Measurements from ENCODE around the gene ODAD3.
"Not testable (repeated sequence)": the region's sequence is repeated elsewhere in the genome, so short reads cannot be mapped to it uniquely, and the experiment has no call there.

ODAD3 gene

GRCh38 chr19:11458236-11458900 lies 23.4 kb upstream of the ODAD3 start:
- Histone ChIP-seq H3K9ac (ENCODE audit: low read length) (no peak overlapping the region), H3K36me3 (replicated peaks; ENCODE audit: low read depth, low read length) (no peaks in the 10 kb centered on the region), H3K27ac (ENCODE audit: low read length) (no peak overlapping the region), H3K9me3 (ENCODE audit: insufficient read depth, low read length) (no peaks in the 10 kb centered on the region), H4K20me1 (ENCODE audit: insufficient read depth, low read length) (no peaks in the 10 kb centered on the region), H3K4me1 (ENCODE audit: low read length) (peaks cover 4% of the 10 kb centered on the region), H2AFZ (ENCODE audit: low read depth, low read length) (no peak overlapping the region), H3K27me3 (ENCODE audit: low read depth, low read length) (no peaks in the 10 kb centered on the region), H3K4me3 (ENCODE audit: low read length) (no peak overlapping the region), H3K4me2 (ENCODE audit: low read length) (no peak overlapping the region), H3K79me2 (ENCODE audit: low read length) (peaks cover 14% of the 10 kb centered on the region)
- TF ChIP-seq CTCF (IDR thresholded peaks at IDR 0.05; ENCODE audit: low read depth, low read length): no peak
- no peak for TF ChIP-seq EZH2phosphoT487 (IDR thresholded peaks at IDR 0.05; ENCODE audit: low read depth)

- H4K20me1 ChIP-seq (ENCODE audit: insufficient read depth, low read length): no peaks in the 10 kb centered on the region
- no peak overlapping the region for H3K4me3 ChIP-seq (ENCODE audit: low read length)
- peaks cover 4% of the 10 kb centered on the region for H3K4me1 ChIP-seq (ENCODE audit: low read length)
- no peak for TF ChIP-seq CTCF (IDR thresholded peaks at IDR 0.05; ENCODE audit: low read depth, low read length)
- TF ChIP-seq EZH2phosphoT487 (IDR thresholded peaks at IDR 0.05; ENCODE audit: low read depth): no peak
- no peak overlapping the region for H3K9ac ChIP-seq (ENCODE audit: low read length)
- H3K9me3 ChIP-seq (ENCODE audit: insufficient read depth, low read length): no peaks in the 10 kb centered on the region
- no peaks in the 10 kb centered on the region for H3K36me3 ChIP-seq (replicated peaks; ENCODE audit: low read depth, low read length)
- H3K4me2 ChIP-seq (ENCODE audit: low read length): no peak overlapping the region
- no peak overlapping the region for H3K27ac ChIP-seq (ENCODE audit: low read length)
- H3K79me2 ChIP-seq (ENCODE audit: low read length): peaks cover 19% of the 10 kb centered on the region
- no peak overlapping the region for H2AFZ ChIP-seq (ENCODE audit: low read depth, low read length)
- H3K27me3 ChIP-seq (ENCODE audit: low read depth, low read length): no peaks in the 10 kb centered on the region
Measured at GRCh38 chr19:11457831-11458230, 22.9 kb upstream of the ODAD3 start.

- H3K9ac ChIP-seq (ENCODE audit: low read length): no peak overlapping the region
Measured at GRCh38 chr19:11457115-11457514, 22.2 kb upstream of the ODAD3 start.

GRCh38 chr19:11456659-11457058 lies 21.7 kb upstream of the ODAD3 start:
- Histone ChIP-seq H3K79me2 (ENCODE audit: low read length) (peaks cover 26% of the 10 kb centered on the region), H2AFZ (ENCODE audit: low read depth, low read length) (no peak overlapping the region), H3K27me3 (ENCODE audit: low read depth, low read length) (no peaks in the 10 kb centered on the region), H3K4me2 (ENCODE audit: low read length) (no peak overlapping the region), H3K9ac (ENCODE audit: low read length) (no peak overlapping the region), H3K4me1 (ENCODE audit: low read length) (peaks cover 11% of the 10 kb centered on the region), H3K4me3 (ENCODE audit: low read length) (no peak overlapping the region), H3K36me3 (replicated peaks; ENCODE audit: low read depth, low read length) (no peaks in the 10 kb centered on the region), H3K27ac (ENCODE audit: low read length) (no peak overlapping the region), H3K9me3 (ENCODE audit: insufficient read depth, low read length) (no peaks in the 10 kb centered on the region), H4K20me1 (ENCODE audit: insufficient read depth, low read length) (no peaks in the 10 kb centered on the region)
- no peak for TF ChIP-seq EZH2phosphoT487 (IDR thresholded peaks at IDR 0.05; ENCODE audit: low read depth)
- no peak for TF ChIP-seq CTCF (IDR thresholded peaks at IDR 0.05; ENCODE audit: low read depth, low read length)

More at GRCh38 chr19:11457115-11457514, 22.2 kb upstream of the ODAD3 start:
- H3K36me3 ChIP-seq (replicated peaks; ENCODE audit: low read depth, low read length): no peaks in the 10 kb centered on the region
- TF ChIP-seq EZH2phosphoT487 (IDR thresholded peaks at IDR 0.05; ENCODE audit: low read depth) (no peak), CTCF (IDR thresholded peaks at IDR 0.05; ENCODE audit: low read depth, low read length) (no peak)
- no peak overlapping the region for H3K27ac ChIP-seq (ENCODE audit: low read length)
- H2AFZ ChIP-seq (ENCODE audit: low read depth, low read length): no peak overlapping the region
- H3K4me2 ChIP-seq (ENCODE audit: low read length): no peak overlapping the region
- H3K27me3 ChIP-seq (ENCODE audit: low read depth, low read length): no peaks in the 10 kb centered on the region
- H3K4me3 ChIP-seq (ENCODE audit: low read length): no peak overlapping the region
- peaks cover 7% of the 10 kb centered on the region for H3K4me1 ChIP-seq (ENCODE audit: low read length)
- peaks cover 26% of the 10 kb centered on the region for H3K79me2 ChIP-seq (ENCODE audit: low read length)
- no peaks in the 10 kb centered on the region for H4K20me1 ChIP-seq (ENCODE audit: insufficient read depth, low read length)
- H3K9me3 ChIP-seq (ENCODE audit: insufficient read depth, low read length): no peaks in the 10 kb centered on the region

GRCh38 chr19:11455233-11455554 lies 20.3 kb upstream of the ODAD3 start:
- H2AFZ ChIP-seq (ENCODE audit: low read depth, low read length); H3K36me3 ChIP-seq (replicated peaks; ENCODE audit: low read depth, low read length); H3K27ac ChIP-seq (ENCODE audit: low read length); H3K27me3 ChIP-seq (ENCODE audit: low read depth, low read length); H3K4me3 ChIP-seq (ENCODE audit: low read length); H3K4me2 ChIP-seq (ENCODE audit: low read length); H3K9ac ChIP-seq (ENCODE audit: low read length); H4K20me1 ChIP-seq (ENCODE audit: insufficient read depth, low read length); H3K9me3 ChIP-seq (ENCODE audit: insufficient read depth, low read length): not testable (repeated sequence)
- Histone ChIP-seq H3K79me2 (ENCODE audit: low read length) (peaks cover 26% of the 10 kb centered on the region), H3K4me1 (ENCODE audit: low read length) (peaks cover 17% of the 10 kb centered on the region)

All from OCI-LY3 (cell line).